Type B pancreatic cell (in vitro differentiated cells): Measurements from ENCODE around the gene SIPA1. TPM values are rescaled to one million over a fixed set of nuclear protein-coding genes. Genes with fewer than 3 reads are reported as not detected.

Source experiments
- DNase-seq: peaks from one replicate; pipeline ENCODE4 v3.0.0; 2021; ENCODE audit warnings: mixed read lengths; ENCODE audit not compliant: unreplicated experiment; ENCODE audit errors: extremely low spot score
- H3K27ac Mint-ChIP-seq: 2 replicates; pipeline ENCODE4 v1.8.0; 2021; ENCODE audit warnings: mild to moderate bottlenecking, mixed read lengths
- H3K27me3 Mint-ChIP-seq: 2 replicates; pipeline ENCODE4 v1.8.0; 2021; ENCODE audit warnings: mixed read lengths
- H3K36me3 Mint-ChIP-seq: 2 replicates; pipeline ENCODE4 v1.8.0; 2021; ENCODE audit warnings: mixed read lengths
- H3K4me1 Mint-ChIP-seq: one replicate; pipeline ENCODE4 v1.8.0; 2021; ENCODE audit warnings: mixed read lengths; ENCODE audit not compliant: unreplicated experiment
- H3K4me3 Mint-ChIP-seq: 2 replicates; pipeline ENCODE4 v1.8.0; 2021; ENCODE audit warnings: mild to moderate bottlenecking, mixed read lengths
- H3K9me3 Mint-ChIP-seq: 2 replicates; pipeline ENCODE4 v1.8.0; 2021; ENCODE audit warnings: mixed read lengths
- total RNA-seq: library from RNA; stranded (reverse); gene quantifications from 2 replicates; pipeline ENCODE4 v1.2.1, GENCODE V29; 2021; ENCODE audit warnings: low replicate concordance
- TF ChIP-seq, protein P1 (sequence below): fragments of 200-600 bp; sonication (generic); conservative IDR thresholded peaks from 2 replicates; pipeline ENCODE4 v1.5.0; 2021; ENCODE audit warnings: antibody characterized with exemption, mild to moderate bottlenecking

The SIPA1 gene
- total RNA-seq, 1 donor from 2014 or later = 26.8 TPM

DNA sequence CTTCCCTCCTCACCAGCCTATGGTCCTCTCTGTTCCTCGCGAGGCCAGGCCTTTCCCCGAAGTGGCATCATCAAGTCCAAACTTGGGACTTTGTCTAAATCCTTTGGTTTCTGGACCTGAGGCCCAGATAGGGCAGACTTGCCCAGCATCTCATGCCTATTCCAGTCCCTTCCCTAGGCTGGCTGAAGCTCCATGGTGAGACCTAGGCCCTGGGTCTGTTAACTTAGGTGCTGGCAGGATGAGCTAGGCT, 13.4 kb downstream of the SIPA1 start:
- Mint-ChIP-seq H3K27ac (peak overlapping the region; percentile 99), H3K4me3 (peak overlapping the region; percentile 86), H3K27me3 (no peaks in the 10 kb centered on the region), H3K9me3 (no peaks in the 10 kb centered on the region), H3K4me1 (peaks cover 23% of the 10 kb centered on the region), H3K36me3 (peaks cover 9% of the 10 kb centered on the region)
- DNase-seq = no peak
- TF ChIP-seq, protein P1, sequence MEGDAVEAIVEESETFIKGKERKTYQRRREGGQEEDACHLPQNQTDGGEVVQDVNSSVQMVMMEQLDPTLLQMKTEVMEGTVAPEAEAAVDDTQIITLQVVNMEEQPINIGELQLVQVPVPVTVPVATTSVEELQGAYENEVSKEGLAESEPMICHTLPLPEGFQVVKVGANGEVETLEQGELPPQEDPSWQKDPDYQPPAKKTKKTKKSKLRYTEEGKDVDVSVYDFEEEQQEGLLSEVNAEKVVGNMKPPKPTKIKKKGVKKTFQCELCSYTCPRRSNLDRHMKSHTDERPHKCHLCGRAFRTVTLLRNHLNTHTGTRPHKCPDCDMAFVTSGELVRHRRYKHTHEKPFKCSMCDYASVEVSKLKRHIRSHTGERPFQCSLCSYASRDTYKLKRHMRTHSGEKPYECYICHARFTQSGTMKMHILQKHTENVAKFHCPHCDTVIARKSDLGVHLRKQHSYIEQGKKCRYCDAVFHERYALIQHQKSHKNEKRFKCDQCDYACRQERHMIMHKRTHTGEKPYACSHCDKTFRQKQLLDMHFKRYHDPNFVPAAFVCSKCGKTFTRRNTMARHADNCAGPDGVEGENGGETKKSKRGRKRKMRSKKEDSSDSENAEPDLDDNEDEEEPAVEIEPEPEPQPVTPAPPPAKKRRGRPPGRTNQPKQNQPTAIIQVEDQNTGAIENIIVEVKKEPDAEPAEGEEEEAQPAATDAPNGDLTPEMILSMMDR = no peak

DNA sequence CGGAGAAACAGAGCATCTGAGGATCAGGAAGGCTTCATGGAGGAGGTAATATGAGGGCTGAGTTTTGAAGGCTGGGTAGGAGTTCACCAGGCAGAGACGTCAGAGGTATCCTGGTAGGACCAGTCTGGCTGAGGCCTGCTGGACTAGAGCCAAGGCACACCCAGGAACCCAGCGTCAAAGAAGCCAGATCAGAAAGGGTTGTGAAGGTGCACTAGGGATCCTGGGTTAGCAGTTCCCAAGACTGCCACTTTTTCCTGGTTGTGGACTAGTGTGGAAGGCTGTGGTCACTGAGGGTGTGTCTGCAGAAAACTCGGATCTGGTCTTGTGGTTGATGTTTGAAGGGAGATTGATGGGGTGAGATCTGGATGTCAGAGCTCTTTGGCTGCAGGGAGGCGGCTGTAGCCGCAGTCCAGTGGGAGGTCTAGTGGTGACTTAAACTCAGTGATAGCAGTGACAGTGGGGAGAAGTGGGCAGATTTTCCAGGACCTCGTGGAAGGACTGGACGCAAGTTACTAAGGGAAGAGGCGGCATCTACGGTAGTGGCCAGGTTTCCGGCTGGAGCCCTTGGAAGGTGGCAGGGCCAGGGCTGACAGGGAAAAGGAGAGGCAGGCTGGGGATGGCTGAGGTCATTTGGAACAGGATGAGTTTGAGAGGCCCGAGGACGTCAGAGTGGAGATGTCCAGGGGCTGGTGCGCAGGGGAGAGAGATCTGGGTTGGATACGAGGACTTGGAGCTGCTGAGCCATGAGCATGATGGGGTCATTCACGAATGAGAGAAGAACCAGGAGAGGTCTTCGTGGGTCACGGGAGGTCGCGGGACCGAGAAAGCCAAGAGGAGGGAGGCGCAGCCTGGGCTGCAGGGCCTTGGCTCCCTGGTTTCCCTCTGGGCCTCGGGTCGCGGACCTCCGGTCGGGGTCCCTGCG, 13.9 kb downstream of the SIPA1 start:
- no peaks in the 10 kb centered on the region for H3K9me3 Mint-ChIP-seq
- peaks cover 23% of the 10 kb centered on the region for H3K4me1 Mint-ChIP-seq
- peak overlapping the region; percentile 86 for H3K4me3 Mint-ChIP-seq
- TF ChIP-seq, protein P1 = no peak
- DNase-seq = no peak
- peak overlapping the region; percentile 99 for H3K27ac Mint-ChIP-seq
- H3K36me3 Mint-ChIP-seq = peaks cover 12% of the 10 kb centered on the region
- H3K27me3 Mint-ChIP-seq = no peaks in the 10 kb centered on the region

DNA sequence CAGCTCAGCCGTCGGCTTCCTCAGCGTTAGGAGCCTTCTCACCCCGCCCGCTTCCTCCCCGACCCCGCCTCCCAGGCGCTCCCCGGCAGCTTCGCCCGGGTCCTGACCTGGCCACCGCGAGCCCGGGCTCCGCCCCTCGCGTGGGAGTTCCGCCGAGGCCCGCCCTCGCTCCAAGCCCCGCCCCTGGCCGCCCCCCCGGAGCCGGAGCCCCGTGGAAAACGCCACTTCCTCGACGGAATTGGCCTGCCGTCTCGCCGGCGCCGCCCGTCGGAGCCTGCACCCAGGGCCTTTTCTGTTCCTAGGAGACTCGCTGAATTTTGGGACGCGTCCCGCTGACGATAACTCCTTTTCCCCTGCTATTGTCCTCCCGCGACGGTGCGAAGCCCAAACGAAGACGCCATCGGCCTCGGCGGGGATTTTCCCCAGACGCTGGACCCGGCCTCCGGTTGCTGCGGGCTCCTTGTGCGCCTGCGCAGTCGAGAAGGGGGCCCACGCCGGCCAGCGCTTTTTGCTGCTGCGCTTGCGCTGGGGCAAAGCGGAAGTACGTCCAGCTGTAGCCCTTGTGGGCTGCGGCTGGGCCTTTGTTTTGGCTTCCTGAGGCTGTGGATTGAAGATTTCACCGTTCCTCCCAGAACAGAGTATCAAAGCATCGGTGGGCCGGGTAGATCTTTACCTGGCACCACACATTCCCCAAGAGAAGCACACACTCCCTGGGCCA, 14.8 kb downstream of the SIPA1 start:
- peak; percentile 95 for DNase-seq
- Mint-ChIP-seq H3K27me3 (no peaks in the 10 kb centered on the region), H3K4me1 (peaks cover 23% of the 10 kb centered on the region), H3K9me3 (no peaks in the 10 kb centered on the region), H3K4me3 (peak overlapping the region; percentile 92), H3K27ac (peak overlapping the region; percentile 99), H3K36me3 (peaks cover 12% of the 10 kb centered on the region)
- TF ChIP-seq, protein P1 = peak; percentile 14

DNA sequence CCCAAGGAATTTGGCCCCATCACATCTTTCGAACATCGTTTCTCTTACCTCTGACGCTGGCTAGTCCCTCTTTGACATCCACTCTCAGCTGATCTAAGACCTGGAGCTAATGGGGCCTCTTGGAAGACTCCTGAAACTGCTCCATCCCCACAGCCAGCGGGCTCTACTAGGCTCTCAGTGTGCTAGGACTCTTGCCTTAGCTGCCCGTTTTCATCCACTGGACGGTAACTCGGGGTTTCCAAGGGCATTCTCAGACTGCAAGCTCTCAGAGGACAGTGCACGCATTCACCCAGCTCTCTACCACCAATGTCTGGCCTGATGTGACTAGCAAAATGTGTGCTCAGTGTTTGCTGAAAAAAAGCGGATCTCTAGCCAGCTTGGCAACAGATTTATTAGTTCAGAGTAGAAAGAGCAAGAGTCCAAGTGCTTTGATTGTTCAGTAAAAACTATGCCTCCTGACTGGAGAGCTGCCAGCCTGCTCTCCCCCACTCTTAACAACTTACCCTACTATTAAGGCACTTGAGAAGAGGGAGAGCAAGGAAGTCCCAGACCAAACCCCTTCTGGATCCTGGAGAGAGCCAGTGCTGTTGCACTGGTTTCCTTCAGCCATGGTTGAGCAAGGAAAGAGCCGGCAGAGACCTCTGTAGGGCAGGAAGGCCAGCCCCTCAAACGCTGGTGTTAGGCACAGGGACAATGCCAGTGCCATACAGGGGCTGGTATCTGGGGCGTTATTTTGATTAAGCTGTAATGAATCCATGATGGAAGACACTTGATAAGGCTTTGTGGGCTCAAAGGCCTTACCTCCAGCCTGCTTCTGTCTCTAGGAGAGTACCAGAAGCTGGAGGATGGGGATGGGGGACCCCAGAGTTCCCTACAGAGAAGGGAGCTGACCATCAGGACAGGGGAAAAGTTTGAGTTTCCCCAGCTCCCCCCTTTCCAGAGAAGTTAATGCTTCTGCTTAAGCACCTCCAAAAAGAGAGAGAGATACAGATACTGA, 15.6 kb downstream of the SIPA1 start:
- peak overlapping the region; percentile 92 for H3K4me3 Mint-ChIP-seq
- TF ChIP-seq, protein P1 = no peak
- no peak for DNase-seq

More for the DNA sequence above, 15.6 kb downstream of the SIPA1 start:
- Mint-ChIP-seq H3K4me1 (peaks cover 23% of the 10 kb centered on the region), H3K27me3 (no peaks in the 10 kb centered on the region), H3K27ac (peak overlapping the region; percentile 98), H3K9me3 (no peaks in the 10 kb centered on the region), H3K36me3 (peaks cover 12% of the 10 kb centered on the region)
